PC-3 (cell line): ENCODE measurements around the gene CHTF18. TPM values are rescaled to one million over a fixed set of nuclear protein-coding genes. Genes with fewer than 3 reads are reported as not detected.

Experiments used
- ATAC-seq: fragments of 200-7000 bp; cut with Tn5 transposase; 2 replicates; pipeline ENCODE4 v1.9.1; 2020; ENCODE audit warnings: mild to moderate bottlenecking, moderate library complexity
- BruUV-seq: library from RNA; stranded (reverse); fragments of 400-500 nt; replicated peaks from 2 replicates; lab custom pipeline; 2021; lab: Mats Ljungman, UMichigan
- CTCF ChIA-PET: fragments of 300-600 bp; sonication (Branson Sonifier 250); formaldehyde crosslinking; loops from one replicate; lab custom pipeline; 2022; ENCODE audit warnings: antibody characterized with exemption; lab: Charles Lee
- POLR2A ChIA-PET: fragments of 300-600 bp; sonication (Branson Sonifier 250); formaldehyde crosslinking; loops from one replicate; lab custom pipeline; 2022; ENCODE audit warnings: antibody characterized with exemption; ENCODE audit not compliant: unreplicated experiment; lab: Charles Lee
- DNase-seq: peaks from one replicate; pipeline ENCODE4 v3.0.0-alpha.2; 2015
- H2AFZ ChIP-seq: fragments of 300-600 bp; sonication (generic); 2 replicates; pipeline ENCODE4 v1.6.0; 2016; ENCODE audit warnings: antibody characterized with exemption, low read length
- H3F3A ChIP-seq: fragments of 300-600 bp; sonication (generic); one replicate; pipeline ENCODE4 v1.6.0; 2017; ENCODE audit warnings: antibody characterized with exemption, low read length, control low read depth, mild to moderate bottlenecking; ENCODE audit not compliant: unreplicated experiment
- H3K27ac ChIP-seq: fragments of 300-600 bp; sonication (generic); 2 replicates; pipeline ENCODE4 v1.5.1; 2016; ENCODE audit warnings: mild to moderate bottlenecking, low read length
- H3K27me3 ChIP-seq: fragments of 300-600 bp; sonication (generic); 2 replicates; pipeline ENCODE4 v1.6.1; 2016; ENCODE audit warnings: low read length, mixed read lengths
- H3K36me3 ChIP-seq: fragments of 300-600 bp; sonication (generic); 2 replicates; pipeline ENCODE4 v1.6.1; 2016; ENCODE audit warnings: low read depth, mixed run types, low read length, mixed read lengths
- H3K4me1 ChIP-seq: fragments of 300-600 bp; sonication (generic); 2 replicates; pipeline ENCODE4 v1.5.1; 2016; ENCODE audit warnings: low read length; ENCODE audit not compliant: insufficient read depth
- H3K4me2 ChIP-seq: fragments of 300-600 bp; sonication (generic); 2 replicates; pipeline ENCODE4 v1.6.0; 2016; ENCODE audit warnings: low read length
- H3K4me3 ChIP-seq: fragments of 300-600 bp; sonication (generic); 2 replicates; pipeline ENCODE4 v1.5.1; 2016; ENCODE audit warnings: mild to moderate bottlenecking, low read length, mixed read lengths
- H3K79me2 ChIP-seq: fragments of 300-600 bp; sonication (generic); 2 replicates; pipeline ENCODE4 v1.6.1; 2017; ENCODE audit warnings: low read length, mixed read lengths
- H3K9ac ChIP-seq: fragments of 300-600 bp; sonication (generic); 2 replicates; pipeline ENCODE4 v1.6.0; 2016; ENCODE audit warnings: mild to moderate bottlenecking, low read length
- H3K9me2 ChIP-seq: fragments of 300-600 bp; sonication (generic); replicated peaks from 2 replicates; pipeline ENCODE4 v1.6.1; 2016; ENCODE audit warnings: mixed run types, low read length, mixed read lengths
- H3K9me3 ChIP-seq: fragments of 300-600 bp; sonication (generic); 2 replicates; pipeline ENCODE4 v1.6.1; 2016; ENCODE audit warnings: low read length, mixed read lengths
- H4K20me1 ChIP-seq: fragments of 300-600 bp; sonication (generic); 2 replicates; pipeline ENCODE4 v1.6.1; 2016; ENCODE audit warnings: low read length, mixed read lengths
- CTCF ChIP-seq: fragments of 300-600 bp; sonication (generic); conservative IDR thresholded peaks from 2 replicates; pipeline ENCODE4 v1.5.1; 2017; ENCODE audit warnings: antibody characterized with exemption, low read depth, mild to moderate bottlenecking, low read length
- EZH2 ChIP-seq: fragments of 300-600 bp; sonication (generic); IDR thresholded peaks from one replicate; pipeline ENCODE4 v1.6.1; 2017; ENCODE audit warnings: antibody characterized with exemption, mild to moderate bottlenecking, low read length; ENCODE audit not compliant: unreplicated experiment
- EZH2phosphoT487 ChIP-seq: fragments of 300-600 bp; sonication (generic); IDR thresholded peaks from 2 replicates; pipeline ENCODE4 v1.6.1; 2018; ENCODE audit warnings: mild to moderate bottlenecking, antibody characterized with exemption, low read length, borderline replicate concordance
- intact Hi-C: fragments of 100-400 bp; cut with micrococcal nuclease; formaldehyde crosslinking; loops from 2 replicates; pipeline ENCODE4 v1.9.0; 2023
- total RNA-seq: library from RNA; depleted of rRNA; stranded (reverse); fragments of >200 nt; gene quantifications from 2 replicates; pipeline ENCODE4 v1.2.3, GENCODE V29; 2014

Gene CHTF18
- total RNA-seq, 1 experiment from 2014 or later: 79.0 TPM

GRCh38 chr16:766008-766819, 22.2 kb upstream of the CHTF18 start:
- Histone ChIP-seq H3K4me1 (no peaks in the 10 kb centered on the region), H3K9ac (no peak overlapping the region), H2AFZ (no peak overlapping the region), H3K9me3 (no peaks in the 10 kb centered on the region), H3F3A (no peaks in the 10 kb centered on the region), H3K9me2 (no peaks in the 10 kb centered on the region), H3K4me2 (no peak overlapping the region), H4K20me1 (no peaks in the 10 kb centered on the region), H3K36me3 (no peaks in the 10 kb centered on the region), H3K27me3 (no peaks in the 10 kb centered on the region), H3K27ac (no peak overlapping the region), H3K79me2 (no peaks in the 10 kb centered on the region), H3K4me3 (no peak overlapping the region)
- ChIA-PET CTCF (interaction anchor here (0.6 kb wide), 1 partner anchor 1166 kb away, joined by 3 read pairs; no protein-coding TSS in a partner anchor), POLR2A (no interaction called here)
- BruUV-seq: no TSS peak
- DNase-seq (no peak), ATAC-seq (no peak)
- intact Hi-C loops: no loop called here
- no peak for TF ChIP-seq CTCF
- no peak for TF ChIP-seq EZH2
- no peak for TF ChIP-seq EZH2phosphoT487

GRCh38 chr16:766820-767640, 21.4 kb upstream of the CHTF18 start:
- Histone ChIP-seq H3F3A (no peaks in the 10 kb centered on the region), H3K9me3 (no peaks in the 10 kb centered on the region), H3K9ac (no peak overlapping the region), H3K27me3 (no peaks in the 10 kb centered on the region), H3K36me3 (no peaks in the 10 kb centered on the region), H3K4me1 (no peaks in the 10 kb centered on the region), H3K4me3 (no peak overlapping the region), H2AFZ (no peak overlapping the region), H3K4me2 (no peak overlapping the region), H3K79me2 (no peaks in the 10 kb centered on the region), H4K20me1 (no peaks in the 10 kb centered on the region), H3K27ac (no peak overlapping the region), H3K9me2 (no peaks in the 10 kb centered on the region)
- no peak for DNase-seq
- intact Hi-C loops: no loop called here
- no peak for ATAC-seq
- CTCF ChIA-PET: interaction anchor here (0.6 kb wide), 1 partner anchor 1165 kb away, joined by 3 read pairs; no protein-coding TSS in a partner anchor
- POLR2A ChIA-PET: no interaction called here
- no TSS peak for BruUV-seq
- TF ChIP-seq CTCF (no peak), EZH2phosphoT487 (no peak), EZH2 (no peak)
